ENCODE results near the gene SMIM20.

SMIM20 gene

GRCh38 chr4:25969374-25970155 is 55.5 kb downstream of the SMIM20 start:
- no peak for ATAC-seq (replicated peaks)
- Mint-ChIP-seq H3K27ac (no peak overlapping the region), H3K4me1 (peaks cover 24 to 36% of the 10 kb centered on the region in 2 donors), H3K4me3 (peak overlapping the region; percentile 58 to 65), H3K36me3 (no peaks in the 10 kb centered on the region), H3K27me3 (peaks cover 0 to 7% of the 10 kb centered on the region in 2 donors), H3K9me3 (no peaks in the 10 kb centered on the region)
- no peak for DNase-seq

- H3K27me3 Mint-ChIP-seq = peaks cover 0 to 4% of the 10 kb centered on the region in 2 donors
- H3K27ac Mint-ChIP-seq = peak overlapping the region; percentile 73
- no peaks in the 10 kb centered on the region for H3K36me3 Mint-ChIP-seq
- H3K9me3 Mint-ChIP-seq = no peaks in the 10 kb centered on the region
- ATAC-seq (replicated peaks) = peak; percentile 88
- peaks cover 28 to 39% of the 10 kb centered on the region in 2 donors for H3K4me1 Mint-ChIP-seq
- peak; percentile 44 for DNase-seq
- peak overlapping the region; percentile 58 to 65 for H3K4me3 Mint-ChIP-seq
Observed at GRCh38 chr4:25970226-25970675, 56.2 kb downstream of the SMIM20 start.

- Mint-ChIP-seq H3K9me3 (no peaks in the 10 kb centered on the region), H3K4me3 (no peak overlapping the region), H3K27ac (no peak overlapping the region), H3K4me1 (peaks cover 31 to 42% of the 10 kb centered on the region in 2 donors), H3K36me3 (no peaks in the 10 kb centered on the region), H3K27me3 (no peaks in the 10 kb centered on the region)
- ATAC-seq (replicated peaks) (no peak), DNase-seq (no peak)
Observed at GRCh38 chr4:25970691-25971432, 56.8 kb downstream of the SMIM20 start.

GRCh38 chr4:25972366-25972765 is 58.3 kb downstream of the SMIM20 start:
- ATAC-seq (replicated peaks) (no peak), DNase-seq (no peak)
- H3K9me3 Mint-ChIP-seq = no peaks in the 10 kb centered on the region
- no peaks in the 10 kb centered on the region for H3K36me3 Mint-ChIP-seq
- no peaks in the 10 kb centered on the region for H3K27me3 Mint-ChIP-seq
- H3K4me3 Mint-ChIP-seq = no peak overlapping the region
- no peak overlapping the region for H3K27ac Mint-ChIP-seq
- H3K4me1 Mint-ChIP-seq = peaks cover 30 to 42% of the 10 kb centered on the region in 2 donors

GRCh38 chr4:25972984-25973745 is 59.1 kb downstream of the SMIM20 start:
- no peak for ATAC-seq (replicated peaks)
- H3K9me3 Mint-ChIP-seq = no peaks in the 10 kb centered on the region
- no peaks in the 10 kb centered on the region for H3K27me3 Mint-ChIP-seq
- no peaks in the 10 kb centered on the region for H3K36me3 Mint-ChIP-seq
- H3K4me1 Mint-ChIP-seq = peaks cover 28 to 40% of the 10 kb centered on the region in 2 donors
- no peak overlapping the region for H3K4me3 Mint-ChIP-seq
- DNase-seq = no peak
- no peak overlapping the region for H3K27ac Mint-ChIP-seq

- peaks cover 0 to 3% of the 10 kb centered on the region in 2 donors for H3K27me3 Mint-ChIP-seq
- peaks cover 11 to 12% of the 10 kb centered on the region in 2 donors for H3K4me1 Mint-ChIP-seq
- DNase-seq (no peak), ATAC-seq (replicated peaks) (no peak)
- H3K4me3 Mint-ChIP-seq = no peak overlapping the region
- H3K9me3 Mint-ChIP-seq = no peaks in the 10 kb centered on the region
- H3K36me3 Mint-ChIP-seq = peaks cover 0 to 1% of the 10 kb centered on the region in 2 donors
- H3K27ac Mint-ChIP-seq = peak overlapping the region; percentile 7
Observed at GRCh38 chr4:25976780-25977179, 62.8 kb downstream of the SMIM20 start.

- H3K27ac Mint-ChIP-seq = no peak overlapping the region
- no peak overlapping the region for H3K4me3 Mint-ChIP-seq
- DNase-seq (no peak), ATAC-seq (replicated peaks) (no peak)
- no peaks in the 10 kb centered on the region for H3K9me3 Mint-ChIP-seq
- peaks cover 0 to 3% of the 10 kb centered on the region in 2 donors for H3K27me3 Mint-ChIP-seq
- H3K4me1 Mint-ChIP-seq = peaks cover 10 to 12% of the 10 kb centered on the region in 2 donors
- H3K36me3 Mint-ChIP-seq = peaks cover 0 to 1% of the 10 kb centered on the region in 2 donors
Observed at GRCh38 chr4:25977397-25978170, 63.6 kb downstream of the SMIM20 start.

- DNase-seq (no peak), ATAC-seq (replicated peaks) (no peak)
- H3K4me1 Mint-ChIP-seq = peaks cover 10 to 12% of the 10 kb centered on the region in 2 donors
- no peak overlapping the region for H3K27ac Mint-ChIP-seq
- H3K36me3 Mint-ChIP-seq = peaks cover 0 to 1% of the 10 kb centered on the region in 2 donors
- H3K9me3 Mint-ChIP-seq = no peaks in the 10 kb centered on the region
- H3K4me3 Mint-ChIP-seq = no peak overlapping the region
- H3K27me3 Mint-ChIP-seq = peaks cover 0 to 3% of the 10 kb centered on the region in 2 donors
Observed at GRCh38 chr4:25978327-25978726, 64.3 kb downstream of the SMIM20 start.

Measured in stimulated activated naive B cell treated with anti-CD40 and anti-IgM and Interleukin-4, amounts not matched to agents 10 μg/mL and 1 μg/mL and 100 μg/mL, for 72 hours (primary cell).